B cell (primary cell): ENCODE measurements around the gene VRTN. TPM values are rescaled to one million over a fixed set of nuclear protein-coding genes. Genes with fewer than 3 reads are reported as not detected.

Source experiments
- ATAC-seq: fragments of 200-7000 bp; cut with Tn5 transposase; one replicate; pipeline ENCODE4 v1.10.0; 2021; ENCODE audit warnings: low read depth, mild to moderate bottlenecking, moderate number of reproducible peaks, moderate library complexity
- CTCF ChIA-PET: fragments of 350-600 bp; sonication (Branson Sonifier 250); formaldehyde crosslinking; loops from one replicate; lab custom pipeline; 2021; ENCODE audit warnings: antibody characterized with exemption, inconsistent platforms; lab: Charles Lee
- POLR2A ChIA-PET: fragments of 350-600 bp; sonication (Branson Sonifier 250); formaldehyde crosslinking; loops from one replicate; lab custom pipeline; 2021; ENCODE audit warnings: antibody characterized with exemption; lab: Charles Lee
- DNase-seq: peaks from one replicate; pipeline ENCODE4 v3.0.0; 2013
- H2AFZ ChIP-seq: 2 replicates; pipeline ENCODE4 v1.6.1; 2012; ENCODE audit warnings: mild to moderate bottlenecking, low read depth, low read length; ENCODE audit not compliant: insufficient read depth, poor library complexity, severe bottlenecking
- H3K27ac ChIP-seq, 2 donors: 1 replicate in 1 of 2; 2 replicates in 1 of 2; pipeline ENCODE4 v1.5.1; 2012 to 2013; ENCODE audit warnings: low read length in 2 of 2, mild to moderate bottlenecking in 2 of 2, moderate library complexity in 1 of 2
- H3K27me3 ChIP-seq, 4 experiments: fragments of 200-600 bp in 1 of 4; sonication (generic) in 1 of 4; replicated peaks in 1 of 4; 1 replicate in 2 of 4; 2 replicates in 2 of 4; pipeline versions ENCODE4 v1.6.1 to v1.7.0; 2013 to 2016; ENCODE audit warnings: low read length in 3 of 4, mild to moderate bottlenecking in 2 of 4, mixed read lengths in 1 of 4, moderate library complexity in 1 of 4; ENCODE audit not compliant: insufficient read depth in 4 of 4, control insufficient read depth in 3 of 4; ENCODE audit errors: control extremely low read depth in 1 of 4
- H3K36me3 ChIP-seq, 2 experiments: replicated peaks in 1 of 2; 1 replicate in 1 of 2; 2 replicates in 1 of 2; pipeline versions ENCODE4 v1.6.1 to v1.7.1; 2013; ENCODE audit warnings: low read length in 1 of 2; ENCODE audit not compliant: insufficient read depth in 2 of 2, control insufficient read depth in 1 of 2; ENCODE audit errors: control extremely low read depth in 1 of 2, extremely low read depth in 1 of 2
- H3K4me1 ChIP-seq, 2 donors: fragments of 200-600 bp in 1 of 2; sonication (generic) in 1 of 2; 1 replicate in 1 of 2; 2 replicates in 1 of 2; pipeline versions ENCODE4 v1.5.1 to v1.6.1; 2013 to 2017; ENCODE audit warnings: low read length in 2 of 2; ENCODE audit not compliant: control insufficient read depth in 2 of 2, insufficient read depth in 2 of 2
- H3K4me2 ChIP-seq: replicated peaks from 2 replicates; pipeline ENCODE3; 2012; ENCODE audit warnings: mild to moderate bottlenecking, low read depth, low read length; ENCODE audit not compliant: poor library complexity, severe bottlenecking
- H3K4me3 ChIP-seq, 5 experiments: fragments of 200-600 bp in 1 of 5; sonication (generic) in 1 of 5; 1 replicate in 3 of 5; 2 replicates in 2 of 5; pipeline versions ENCODE4 v1.5.1 to v1.7.0; 2011 to 2016; ENCODE audit warnings: low read length in 4 of 5, mild to moderate bottlenecking in 4 of 5, low read depth in 2 of 5, control low read depth in 1 of 5, moderate library complexity in 1 of 5; ENCODE audit not compliant: insufficient read depth in 1 of 5; ENCODE audit errors: control extremely low read depth in 1 of 5, extremely low read depth in 1 of 5
- H3K79me2 ChIP-seq: fragments of 200-600 bp; sonication (generic); one replicate; pipeline ENCODE4 v1.6.0; 2016; ENCODE audit warnings: low read length; ENCODE audit not compliant: control insufficient read depth, insufficient read depth
- H3K9ac ChIP-seq: fragments of 200-600 bp; sonication (generic); 2 replicates; pipeline ENCODE4 v1.6.1; 2017; ENCODE audit warnings: mild to moderate bottlenecking, low read length, moderate library complexity
- H3K9me3 ChIP-seq, 3 donors: one replicate each; pipeline versions ENCODE4 v1.6.1 to v1.7.1; 2013; ENCODE audit warnings: low read length in 2 of 3; ENCODE audit not compliant: control insufficient read depth in 2 of 3, insufficient read depth in 1 of 3; ENCODE audit errors: control extremely low read depth in 1 of 3
- H4K20me1 ChIP-seq: 2 replicates; pipeline ENCODE4 v1.6.0; 2012; ENCODE audit warnings: mild to moderate bottlenecking, low read length; ENCODE audit not compliant: insufficient read depth, control insufficient read depth, poor library complexity, severe bottlenecking
- H3K27ac Mint-ChIP-seq: one replicate; pipeline ENCODE4 v1.8.0; 2021; ENCODE audit warnings: mixed read lengths
- H3K27me3 Mint-ChIP-seq: one replicate; pipeline ENCODE4 v1.8.0; 2021; ENCODE audit warnings: mixed read lengths
- H3K4me1 Mint-ChIP-seq: one replicate; pipeline ENCODE4 v1.8.0; 2021; ENCODE audit warnings: mixed read lengths
- H3K4me3 Mint-ChIP-seq: one replicate; pipeline ENCODE4 v1.8.0; 2021; ENCODE audit warnings: mixed read lengths
- H3K9me3 Mint-ChIP-seq: one replicate; pipeline ENCODE4 v1.8.0; 2022; ENCODE audit warnings: mixed read lengths; ENCODE audit not compliant: insufficient read depth
- EZH2 ChIP-seq: IDR thresholded peaks from 2 replicates; pipeline ENCODE4 v1.6.1; 2012; ENCODE audit warnings: borderline replicate concordance, low read depth, mild to moderate bottlenecking, moderate library complexity, low read length; ENCODE audit not compliant: insufficient read depth, poor library complexity, severe bottlenecking
- WGBS: methylation state at CpG from one replicate; pipeline ENCODE4 v1.1.5; 2013; ENCODE audit warnings: missing lambda C conversion rate; ENCODE audit not compliant: insufficient coverage; 5-methylcytosine and 5-hydroxymethylcytosine counted together
- intact Hi-C: fragments of 100-400 bp; cut with micrococcal nuclease; formaldehyde crosslinking; loops from one replicate; pipeline ENCODE4 v1.10.0; 2022
- polyA plus RNA-seq: library from polyadenylated mRNA; depleted of rRNA; stranded (reverse); fragments of >200 nt; gene quantifications from 2 replicates; pipeline ENCODE4 v1.2.3, GENCODE V29; 2012
- total RNA-seq, 2 donors: library from RNA; stranded (reverse); fragments of 120-200 nt in 1 of 2; gene quantifications; 1 replicate in 1 of 2; 2 replicates in 1 of 2; pipeline versions ENCODE4 v1.2.3 to v1.2.4, GENCODE V29; 2013 to 2022
- TF ChIP-seq, protein P1 (sequence below): fragments of 200-600 bp; IDR thresholded peaks from one replicate; pipeline ENCODE4 v1.8.0; 2022; ENCODE audit warnings: antibody characterized with exemption, mild to moderate bottlenecking

VRTN gene
- total and polyA plus RNA-seq, 2 donors (not counting 1 experiment from before 2014, with no cell fraction given), result not detected

DNA sequence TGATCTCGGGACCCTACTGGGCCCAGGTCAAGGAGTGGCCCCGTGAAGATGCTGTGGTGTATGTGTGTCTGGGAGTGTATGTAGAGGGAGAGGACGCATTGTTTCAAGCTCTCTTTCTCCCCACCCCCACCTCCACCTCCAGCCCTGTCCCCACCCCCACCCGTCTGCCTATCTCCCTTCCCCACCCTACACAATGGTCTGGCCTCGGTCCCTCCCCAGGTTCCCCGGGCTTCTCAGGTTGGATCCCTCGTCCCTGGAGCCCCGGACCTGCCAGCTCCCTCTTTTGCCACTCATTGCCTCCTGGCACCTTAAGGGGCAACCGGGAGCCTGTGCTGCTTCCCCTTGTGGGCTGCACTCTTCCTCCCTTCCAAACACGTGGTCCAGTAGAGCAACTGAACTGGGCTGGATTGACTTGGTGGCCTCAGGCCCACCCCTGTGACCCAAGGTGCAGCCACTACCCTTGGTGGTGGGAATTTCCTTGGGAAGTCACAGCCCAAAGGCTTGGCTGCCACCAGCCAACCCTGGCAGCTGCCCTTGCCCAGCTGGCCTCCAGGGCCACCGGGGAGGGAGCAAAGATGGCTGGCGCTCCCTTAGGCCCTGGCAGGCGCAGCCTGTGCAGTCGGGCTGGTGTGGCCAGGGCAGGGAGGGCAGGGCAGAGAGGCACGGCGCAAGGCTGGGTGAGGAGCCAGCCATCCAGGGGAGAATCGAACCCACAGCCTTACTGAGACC lies 628 bp downstream of the VRTN start:
- intact Hi-C loops, result no loop called here

DNA sequence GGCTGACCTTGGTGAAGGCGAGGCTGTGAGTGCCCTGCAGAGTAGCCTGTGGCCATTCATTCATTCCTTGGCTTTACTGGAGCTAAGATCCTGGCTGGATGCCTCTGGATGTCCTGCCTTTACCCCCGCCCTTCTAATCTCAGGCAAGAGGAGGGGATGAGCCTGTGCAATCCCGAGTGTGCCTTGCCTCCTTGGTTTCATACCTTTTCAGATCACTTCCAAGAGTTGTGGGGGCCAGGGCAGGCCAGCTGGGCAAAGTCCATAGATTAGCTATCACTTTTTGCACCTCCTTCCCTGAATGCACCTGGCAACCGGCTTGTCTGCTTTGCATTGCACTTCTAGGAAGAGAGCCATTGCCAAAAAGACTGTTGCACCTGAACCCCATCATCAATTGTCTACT lies 1.5 kb downstream of the VRTN start:
- no peak overlapping the region for H2AFZ ChIP-seq
- no peaks in the 10 kb centered on the region for H3K4me1 ChIP-seq
- H3K9ac ChIP-seq, result no peak overlapping the region
- H4K20me1 ChIP-seq, result no peaks in the 10 kb centered on the region
- H3K27me3 ChIP-seq, result no peaks in the 10 kb centered on the region
- CTCF ChIA-PET, result no interaction called here
- H3K27ac Mint-ChIP-seq, result no peak overlapping the region
- H3K9me3 Mint-ChIP-seq, result no peaks in the 10 kb centered on the region
- 71% methylated on average over 4 of the region's 4 CpGs for WGBS
- intact Hi-C loops, result no loop called here
- DNase-seq (no peak), ATAC-seq (no peak)
- H3K4me1 Mint-ChIP-seq, result no peaks in the 10 kb centered on the region
- TF ChIP-seq, protein P1, sequence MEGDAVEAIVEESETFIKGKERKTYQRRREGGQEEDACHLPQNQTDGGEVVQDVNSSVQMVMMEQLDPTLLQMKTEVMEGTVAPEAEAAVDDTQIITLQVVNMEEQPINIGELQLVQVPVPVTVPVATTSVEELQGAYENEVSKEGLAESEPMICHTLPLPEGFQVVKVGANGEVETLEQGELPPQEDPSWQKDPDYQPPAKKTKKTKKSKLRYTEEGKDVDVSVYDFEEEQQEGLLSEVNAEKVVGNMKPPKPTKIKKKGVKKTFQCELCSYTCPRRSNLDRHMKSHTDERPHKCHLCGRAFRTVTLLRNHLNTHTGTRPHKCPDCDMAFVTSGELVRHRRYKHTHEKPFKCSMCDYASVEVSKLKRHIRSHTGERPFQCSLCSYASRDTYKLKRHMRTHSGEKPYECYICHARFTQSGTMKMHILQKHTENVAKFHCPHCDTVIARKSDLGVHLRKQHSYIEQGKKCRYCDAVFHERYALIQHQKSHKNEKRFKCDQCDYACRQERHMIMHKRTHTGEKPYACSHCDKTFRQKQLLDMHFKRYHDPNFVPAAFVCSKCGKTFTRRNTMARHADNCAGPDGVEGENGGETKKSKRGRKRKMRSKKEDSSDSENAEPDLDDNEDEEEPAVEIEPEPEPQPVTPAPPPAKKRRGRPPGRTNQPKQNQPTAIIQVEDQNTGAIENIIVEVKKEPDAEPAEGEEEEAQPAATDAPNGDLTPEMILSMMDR, result no peak
- no peak for TF ChIP-seq EZH2
- peaks cover 6% of the 10 kb centered on the region for H3K27me3 Mint-ChIP-seq
- POLR2A ChIA-PET, result interaction anchor here (1.1 kb wide), 1 partner anchor 26 kb away, joined by 3 read pairs; no protein-coding TSS in a partner anchor
- H3K4me3 ChIP-seq, result no peak overlapping the region
- no peak overlapping the region for H3K27ac ChIP-seq
- no peak overlapping the region for H3K4me2 ChIP-seq
- no peaks in the 10 kb centered on the region for H3K79me2 ChIP-seq
- no peaks in the 10 kb centered on the region for H3K9me3 ChIP-seq
- H3K4me3 Mint-ChIP-seq, result no peak overlapping the region
- no peaks in the 10 kb centered on the region for H3K36me3 ChIP-seq

More for the DNA sequence above, 628 bp downstream of the VRTN start:
- Histone ChIP-seq H3K4me2 (no peak overlapping the region), H2AFZ (no peak overlapping the region), H3K4me3 (no peak overlapping the region), H3K4me1 (no peaks in the 10 kb centered on the region), H3K27me3 (no peaks in the 10 kb centered on the region), H3K9me3 (no peaks in the 10 kb centered on the region), H3K36me3 (no peaks in the 10 kb centered on the region), H3K27ac (no peak overlapping the region), H3K79me2 (no peaks in the 10 kb centered on the region), H4K20me1 (no peaks in the 10 kb centered on the region), H3K9ac (no peak overlapping the region)
- DNase-seq, result no peak
- ChIA-PET POLR2A (no interaction called here), CTCF (no interaction called here)
- WGBS, result 67% methylated on average over 12 of the region's 17 CpGs
- Mint-ChIP-seq H3K4me1 (no peaks in the 10 kb centered on the region), H3K4me3 (no peak overlapping the region), H3K9me3 (no peaks in the 10 kb centered on the region), H3K27ac (no peak overlapping the region), H3K27me3 (peaks cover 6% of the 10 kb centered on the region)
- no peak for ATAC-seq
- TF ChIP-seq EZH2, result no peak
- TF ChIP-seq, protein P1, result no peak
